Dedifferentiated amniotic fluid mesenchymal stem cell (primary cell): Measurements from ENCODE around the gene PLCB4.
A peak's percentile ranks its signal among the peaks of the same experiment; 100 is the strongest.
"Not testable (repeated sequence)": the region's sequence is repeated elsewhere in the genome, so short reads cannot be mapped to it uniquely, and the experiment has no call there.

ENCODE experiments used
- DNase-seq: peaks from one replicate; pipeline ENCODE4 v3.0.0-alpha.2; 2016; ENCODE audit errors: extremely low spot score

PLCB4 gene

DNA sequence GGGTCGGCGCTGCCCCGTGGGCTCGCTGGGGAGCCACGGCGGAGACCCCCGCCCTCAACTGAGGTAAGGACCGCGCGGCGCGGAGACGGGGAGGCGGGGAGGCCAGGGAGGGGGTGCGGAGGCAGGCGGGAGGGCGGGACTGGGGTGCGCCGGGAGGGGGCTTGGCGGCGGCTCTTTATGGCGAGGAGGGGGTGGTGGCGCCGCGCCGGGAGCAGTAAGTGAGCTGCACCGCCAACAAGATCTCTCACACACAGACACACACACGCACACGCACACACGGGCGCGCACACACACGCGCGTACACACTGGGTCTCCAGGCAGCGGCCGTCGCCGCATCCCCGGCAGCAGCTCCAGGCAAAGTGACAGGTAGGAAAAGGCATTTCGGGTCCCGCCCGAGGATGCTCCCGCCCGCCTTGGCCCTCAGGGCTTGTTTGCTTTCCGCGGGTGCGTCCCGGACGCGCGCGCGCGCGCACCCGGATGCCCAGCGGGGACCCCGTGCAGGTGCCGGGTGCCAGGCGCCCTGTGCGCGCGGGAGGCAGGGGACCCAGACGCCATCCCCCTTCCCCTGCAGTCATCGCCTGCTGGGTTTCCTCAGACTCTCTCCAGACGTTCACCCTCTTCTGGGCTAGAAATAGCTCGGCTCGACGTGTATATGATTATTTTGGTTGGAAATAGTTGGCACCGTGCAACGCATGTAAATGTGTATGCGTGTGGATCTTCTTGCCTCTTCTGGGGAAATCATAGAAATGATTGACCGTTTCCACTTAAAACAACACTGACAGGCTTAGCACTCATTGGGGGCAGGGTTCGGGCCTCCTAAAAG, at the start of gene PLCB4:
Gene PLCB4 (plus strand): TSS at position 247 of the 823 bp plus-strand sequence. CDS start 238,728 bp downstream, outside the sequence.
- peak; percentile 33 for DNase-seq

DNA sequence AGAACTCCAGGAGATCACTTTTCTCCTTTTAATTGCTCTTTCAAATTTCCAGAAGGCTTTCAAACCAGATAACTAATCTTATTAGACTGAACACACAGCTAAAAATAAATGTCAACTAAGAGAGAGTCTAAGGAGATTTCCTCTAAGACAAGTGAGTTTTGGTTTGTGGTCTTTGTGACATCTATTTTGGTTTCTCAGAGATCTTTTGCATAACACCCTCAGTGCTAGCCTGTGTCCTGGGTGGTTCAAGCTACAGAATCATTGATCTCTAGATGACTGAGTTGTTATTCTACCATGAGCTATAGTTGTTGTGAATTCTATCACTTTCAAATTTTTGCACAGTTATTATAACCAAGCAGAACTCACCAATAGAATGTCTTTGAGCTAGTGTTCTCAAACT, 49.1 kb upstream of the PLCB4 start:
- no peak for DNase-seq

DNA sequence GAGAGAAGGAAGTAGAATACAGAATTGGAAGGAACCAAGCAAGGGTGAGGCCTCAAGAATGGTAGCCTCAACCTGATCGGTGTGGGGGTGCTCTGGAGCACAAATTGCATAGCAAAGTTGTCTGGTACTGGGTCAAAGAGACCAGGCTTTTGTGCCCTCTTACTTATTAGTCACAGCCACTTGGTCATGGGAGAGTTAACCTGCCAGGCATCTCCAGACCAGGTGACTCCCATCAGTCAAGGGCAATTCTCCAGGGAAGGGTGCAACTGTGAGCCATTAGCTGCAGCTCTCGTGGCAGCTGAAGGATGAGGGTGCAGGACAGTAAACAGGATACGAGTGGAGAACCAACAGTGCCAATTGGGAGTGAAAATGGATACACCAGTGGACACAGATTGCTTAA, 47.7 kb upstream of the PLCB4 start:
- no peak for DNase-seq

DNA sequence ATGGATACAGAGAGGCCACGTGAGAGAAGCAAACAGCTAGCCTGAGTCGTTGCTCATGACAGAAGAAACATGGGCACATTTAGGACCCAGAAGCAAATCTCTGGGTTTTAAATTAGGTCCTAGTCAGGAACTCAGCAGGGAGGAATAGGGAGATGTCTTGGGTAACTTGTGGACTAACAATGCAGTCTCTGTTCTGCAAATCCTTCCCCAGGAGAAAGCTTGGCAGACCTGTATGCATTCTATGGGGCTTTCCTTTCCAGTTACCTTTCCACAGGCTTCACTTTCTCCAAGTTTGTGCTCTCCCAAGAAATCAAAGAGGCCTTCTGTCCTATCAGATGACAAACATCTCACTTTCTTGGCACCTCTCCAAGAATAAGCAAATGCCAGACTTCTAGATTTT, 47.2 kb upstream of the PLCB4 start:
- no peak for DNase-seq

DNA sequence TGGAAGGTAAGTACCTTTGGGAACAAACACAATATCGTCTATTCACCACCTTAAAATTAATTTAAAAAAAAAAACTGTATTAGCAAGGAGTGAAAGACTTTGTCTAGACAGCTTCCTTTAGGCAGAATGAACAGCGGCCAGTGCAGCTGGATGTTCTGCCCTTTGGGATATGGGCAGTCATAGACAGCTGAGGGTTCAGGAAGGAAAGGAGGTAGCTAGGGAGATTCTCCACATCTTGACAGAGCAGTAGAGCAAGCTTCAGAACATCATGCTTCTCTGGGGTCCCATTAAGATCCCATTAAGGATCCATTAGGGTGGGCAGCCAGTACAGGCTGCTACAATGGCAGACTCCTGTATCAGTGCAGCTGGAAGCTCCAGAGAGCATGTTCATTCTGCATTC, 46.5 kb upstream of the PLCB4 start:
- no peak for DNase-seq

DNA sequence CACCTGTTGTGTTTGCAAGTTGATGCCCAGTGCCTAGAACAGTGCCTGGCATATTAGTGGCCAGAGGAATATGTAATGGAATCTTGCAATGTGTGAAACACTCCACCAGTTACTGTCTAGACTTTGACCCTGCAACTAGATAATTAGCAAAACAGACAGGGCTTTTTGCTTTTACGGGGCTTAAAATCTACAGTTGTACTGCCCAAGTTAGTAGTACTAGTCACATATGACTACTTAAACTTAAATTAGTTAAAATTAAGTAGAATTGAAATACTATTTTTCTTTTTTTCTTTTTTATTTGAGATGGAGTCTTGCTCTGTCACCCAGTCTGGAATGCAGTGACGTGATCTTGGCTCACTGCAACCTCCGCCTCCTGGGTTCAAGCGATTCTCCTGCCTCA, 44.3 kb upstream of the PLCB4 start:
- DNase-seq = no peak

DNA sequence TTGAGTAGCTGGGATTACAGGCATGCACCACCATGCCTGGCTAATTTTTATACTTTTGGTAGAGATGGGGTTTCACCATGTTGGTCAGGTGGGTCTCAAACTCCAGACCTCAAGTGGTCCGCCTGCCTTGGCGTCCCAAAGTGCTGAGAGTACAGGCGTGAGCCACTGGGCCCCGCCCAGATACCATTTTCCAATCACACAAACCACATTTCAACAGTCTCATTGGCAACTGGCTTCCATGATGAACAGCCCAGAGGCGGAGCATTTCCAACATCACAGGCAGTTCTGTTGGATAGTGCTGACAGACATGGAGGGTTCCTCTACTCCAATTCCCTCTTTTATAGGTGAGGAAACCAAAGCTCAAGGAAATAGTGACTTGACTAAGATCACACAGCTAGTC, 43.9 kb upstream of the PLCB4 start:
- no peak for DNase-seq

DNA sequence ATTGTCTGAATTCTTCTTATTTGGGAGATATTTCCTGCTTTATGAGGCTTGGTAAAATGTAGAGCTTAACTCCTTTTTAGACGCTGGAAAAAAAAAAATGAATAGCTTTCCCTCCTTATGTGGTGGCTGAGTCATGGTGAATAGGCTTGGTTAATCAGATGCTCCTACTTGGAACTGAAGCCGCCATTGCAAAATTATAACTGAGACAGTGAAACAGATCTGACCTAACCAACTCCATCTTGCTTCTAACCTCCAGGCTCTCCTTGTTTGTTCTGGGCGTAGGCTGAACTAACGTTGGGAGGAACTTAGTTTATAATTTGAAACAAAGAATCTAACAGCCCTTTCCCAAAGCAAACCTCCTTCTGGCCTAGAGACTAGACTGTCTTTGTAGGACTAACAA, 43.2 kb upstream of the PLCB4 start:
- no peak for DNase-seq

DNA sequence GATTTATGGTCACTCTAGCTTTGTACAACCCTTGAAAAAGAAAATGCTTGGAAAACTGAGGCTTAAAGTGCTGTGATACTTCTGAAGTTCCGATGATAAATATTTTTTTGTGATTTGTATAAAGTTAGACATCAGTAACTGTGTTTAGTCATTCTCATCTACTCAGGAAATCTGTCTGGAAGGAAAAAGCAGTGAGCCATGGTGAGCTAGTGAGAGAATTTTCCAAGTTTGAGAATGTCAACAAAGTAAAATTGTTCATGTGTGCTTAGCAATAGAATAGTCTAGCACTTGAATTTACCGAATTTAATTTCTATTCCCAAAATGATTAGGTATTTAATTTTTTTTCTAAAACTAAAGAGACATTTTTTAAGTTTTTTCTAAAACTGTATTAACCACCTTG, 41.3 kb upstream of the PLCB4 start:
- no peak for DNase-seq

DNA sequence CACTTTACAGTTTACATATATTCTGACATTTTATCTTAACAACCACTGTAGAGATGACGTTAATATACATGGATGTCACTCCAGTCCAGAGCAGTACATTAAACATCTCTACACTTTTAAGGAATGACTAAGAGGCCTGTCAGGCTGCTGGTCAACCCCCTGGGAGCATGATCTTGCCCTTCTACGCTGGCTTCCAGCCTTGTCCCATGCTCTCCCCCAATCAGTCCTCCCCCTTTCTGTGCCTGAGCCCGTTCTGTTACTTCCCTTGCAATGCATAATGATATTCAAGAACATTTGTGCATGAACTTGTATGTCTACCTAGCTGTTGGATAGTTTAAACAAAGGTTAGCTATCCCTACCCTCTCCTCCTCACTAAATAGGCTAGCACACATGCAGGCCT, 40.5 kb upstream of the PLCB4 start:
- no peak for DNase-seq

DNA sequence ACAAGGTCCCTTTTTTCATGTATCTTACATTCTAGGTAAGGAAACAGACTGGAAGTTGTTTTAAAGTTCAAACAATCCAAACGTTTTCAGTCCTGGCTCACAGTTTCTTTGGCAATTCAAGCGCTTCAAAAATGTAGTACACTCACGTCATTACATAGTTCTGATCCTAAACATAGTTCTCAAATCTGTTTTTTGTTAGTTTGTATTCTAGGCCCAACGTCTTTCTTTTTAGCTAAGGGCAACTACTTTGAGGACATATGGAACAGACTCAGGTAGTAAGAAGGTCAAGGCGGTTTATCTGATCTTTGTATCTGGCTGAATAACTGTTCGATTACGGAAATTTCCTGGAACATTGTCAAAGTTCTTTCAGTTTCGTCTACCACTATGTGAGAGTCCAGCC, 36.9 kb upstream of the PLCB4 start:
- peak; percentile 52 for DNase-seq

DNA sequence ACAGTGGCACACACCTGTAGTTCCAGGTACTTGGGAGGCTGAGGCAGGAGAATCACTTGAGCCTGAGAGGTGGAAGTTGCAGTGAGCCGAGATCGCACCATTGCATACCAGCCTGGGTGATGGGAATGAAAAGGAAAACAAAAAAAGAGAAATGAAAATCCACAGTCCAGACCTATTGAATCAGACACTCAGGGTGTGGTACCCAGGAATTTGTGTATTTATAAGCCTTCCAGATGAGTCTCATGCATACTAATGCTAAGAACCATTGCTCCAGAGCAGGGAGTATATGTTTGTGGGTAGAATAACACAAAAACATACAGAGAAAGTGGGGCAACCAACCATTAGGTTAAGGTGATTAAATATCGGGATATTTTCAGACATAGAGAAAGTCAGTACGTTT, 36.1 kb upstream of the PLCB4 start:
- no peak for DNase-seq

DNA sequence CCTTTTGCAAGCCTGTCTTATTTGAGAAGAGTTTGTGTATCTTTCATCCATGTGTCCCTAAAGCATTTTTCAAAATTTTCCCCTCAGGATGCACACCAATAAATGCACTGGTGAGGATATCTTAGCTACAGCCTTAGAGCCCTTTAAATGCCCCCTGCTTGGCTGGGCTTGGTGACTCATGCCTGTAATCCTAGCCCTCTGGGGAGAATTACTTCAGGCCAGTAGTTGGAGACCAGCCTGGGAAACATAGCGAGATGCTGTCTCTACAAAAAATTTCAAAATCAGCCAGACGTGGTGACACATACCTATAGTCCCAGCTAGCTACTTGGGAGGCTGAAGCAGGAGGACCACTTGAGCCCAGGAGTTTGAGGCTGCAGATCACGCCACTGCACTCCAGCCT, 33.8 kb upstream of the PLCB4 start:
- DNase-seq = peak; percentile 79

DNA sequence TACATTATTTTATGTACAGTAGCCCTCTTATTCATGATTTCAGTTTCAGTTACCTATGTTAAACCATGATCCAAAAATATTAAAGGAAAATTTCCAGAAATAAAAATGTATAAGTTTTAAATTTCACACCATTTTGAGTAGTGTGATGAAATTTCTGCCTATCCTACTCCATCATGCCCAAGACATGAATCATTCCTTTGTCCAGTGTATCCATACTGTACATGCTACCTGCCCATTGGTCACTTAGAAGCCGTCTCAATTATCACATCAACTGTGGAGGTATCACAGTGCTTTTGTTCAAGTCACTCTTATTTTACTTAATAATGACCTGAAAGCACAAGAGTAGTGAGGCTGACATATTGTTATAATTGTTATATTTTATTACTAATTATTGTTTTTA, 32.3 kb upstream of the PLCB4 start:
- no peak for DNase-seq

DNA sequence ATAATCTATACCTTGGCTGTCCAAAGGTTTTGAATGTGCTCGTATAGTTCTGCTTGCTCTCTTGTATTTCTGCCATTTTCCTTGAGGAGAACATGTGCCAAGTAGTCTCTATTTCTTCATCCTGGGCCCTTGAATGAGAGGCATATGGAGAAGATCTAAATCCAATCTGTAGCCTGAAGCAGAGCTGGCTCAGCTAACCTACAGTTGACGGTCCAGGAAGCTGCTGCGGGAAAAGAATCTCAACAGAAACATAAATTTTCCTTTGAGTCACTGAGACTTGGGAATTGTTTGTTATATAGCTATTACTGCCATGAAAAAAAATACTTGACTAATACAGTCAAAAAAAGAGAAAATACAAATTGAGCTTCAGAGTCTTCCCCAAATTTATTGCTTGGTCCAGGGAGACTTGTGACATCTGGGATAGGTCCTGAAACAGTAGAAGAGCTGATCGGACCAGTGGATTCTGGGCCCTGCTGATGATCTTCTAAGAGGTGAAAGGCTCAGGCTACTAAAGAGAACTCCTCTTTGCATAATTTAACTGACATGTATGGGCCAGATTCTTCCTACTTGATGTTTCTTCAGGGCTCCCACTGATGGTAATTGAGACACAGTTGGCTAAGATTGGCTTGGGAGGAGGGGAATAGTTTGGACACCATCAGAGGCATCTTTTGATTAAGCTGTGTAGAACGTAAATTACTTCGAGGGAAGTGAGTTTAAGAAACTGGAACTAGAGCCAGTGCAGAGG, 29.9 kb upstream of the PLCB4 start:
- DNase-seq = no peak

DNA sequence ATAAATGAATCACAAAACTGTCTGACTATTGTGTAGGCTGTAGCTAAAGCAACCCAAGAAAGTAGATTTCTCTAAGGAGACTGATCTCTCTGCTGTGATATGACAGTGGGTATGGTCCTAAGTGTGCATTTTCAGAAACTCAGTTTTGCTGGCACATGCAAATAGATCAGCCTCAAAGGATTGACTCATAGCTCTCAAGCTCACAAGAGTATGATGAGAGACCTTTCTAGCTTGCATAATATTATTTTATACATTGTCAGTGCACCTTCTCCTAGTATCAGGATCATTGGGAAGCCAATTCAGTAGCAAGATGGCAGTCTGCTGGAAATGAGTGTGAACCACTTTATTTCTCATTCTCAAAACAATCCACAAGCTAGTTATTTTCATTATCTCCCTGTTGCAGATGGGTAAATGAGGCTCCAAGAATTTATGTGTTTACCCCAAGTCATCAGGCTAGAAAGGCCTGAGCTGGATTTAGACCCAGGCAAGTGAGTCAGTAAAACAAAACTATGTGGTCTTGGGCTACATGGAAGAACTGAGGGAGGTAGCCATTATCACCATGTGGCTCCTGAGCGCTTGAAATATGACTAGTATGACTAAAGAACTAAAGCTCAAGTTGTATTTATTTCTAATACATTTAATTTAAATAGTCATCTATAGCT, 27.9 kb upstream of the PLCB4 start:
- no peak for DNase-seq

DNA sequence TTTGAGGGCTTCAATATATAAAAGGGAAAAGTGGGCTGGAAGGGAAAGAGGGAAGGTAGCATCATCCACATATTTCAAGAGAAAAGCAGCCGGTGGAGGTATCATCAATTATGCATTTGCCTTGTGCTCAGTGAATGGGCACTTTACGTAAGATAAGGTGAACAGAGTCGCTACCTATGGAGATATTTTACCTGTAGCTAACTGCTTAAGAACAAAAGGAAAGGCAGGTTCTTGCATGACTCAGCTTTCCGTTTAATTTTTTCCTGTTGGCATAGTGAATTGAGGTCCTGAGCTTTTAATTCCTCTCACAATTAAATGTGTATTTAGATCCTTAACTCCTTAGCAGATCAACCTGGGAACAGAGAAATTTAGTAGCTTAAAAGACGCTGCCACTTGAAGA, 25.5 kb upstream of the PLCB4 start:
- DNase-seq = no peak

DNA sequence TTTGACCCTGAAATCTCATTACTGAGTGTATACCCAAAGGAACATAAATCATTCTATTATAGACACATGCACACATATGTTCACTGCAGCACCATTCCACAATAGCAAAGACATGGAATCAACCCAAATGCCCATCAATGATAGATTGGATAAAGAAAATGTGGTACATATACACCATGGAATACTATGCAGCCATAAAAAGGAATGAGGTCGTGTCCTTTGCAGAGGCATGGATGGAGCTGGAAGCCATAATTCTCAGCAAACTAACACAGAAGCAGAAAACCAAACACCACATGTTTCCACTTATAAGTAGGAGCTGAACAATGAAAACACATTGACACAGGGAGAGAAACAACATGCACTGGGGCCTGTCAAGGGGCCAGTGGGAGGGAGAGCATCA, 21.0 kb upstream of the PLCB4 start:
- not testable (repeated sequence) for DNase-seq

DNA sequence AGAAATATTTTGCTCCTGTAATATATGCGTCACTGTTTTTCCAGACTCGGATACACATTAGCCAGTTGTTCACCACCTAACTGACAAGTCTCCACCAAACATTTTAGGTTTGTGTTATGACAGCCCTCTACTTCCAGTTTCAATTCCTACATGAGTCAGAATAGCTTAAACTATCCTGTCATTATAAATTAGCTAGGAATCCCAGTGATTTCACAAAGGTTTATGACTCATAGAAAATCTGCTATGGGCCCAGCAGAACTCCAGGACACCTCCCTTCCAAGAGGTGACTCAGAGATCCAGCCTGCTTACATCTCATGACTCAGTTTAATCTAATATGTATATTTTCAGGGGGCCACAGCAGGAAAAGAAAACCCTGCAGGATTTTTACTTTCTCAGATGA, 17.4 kb upstream of the PLCB4 start:
- DNase-seq = peak; percentile 98

DNA sequence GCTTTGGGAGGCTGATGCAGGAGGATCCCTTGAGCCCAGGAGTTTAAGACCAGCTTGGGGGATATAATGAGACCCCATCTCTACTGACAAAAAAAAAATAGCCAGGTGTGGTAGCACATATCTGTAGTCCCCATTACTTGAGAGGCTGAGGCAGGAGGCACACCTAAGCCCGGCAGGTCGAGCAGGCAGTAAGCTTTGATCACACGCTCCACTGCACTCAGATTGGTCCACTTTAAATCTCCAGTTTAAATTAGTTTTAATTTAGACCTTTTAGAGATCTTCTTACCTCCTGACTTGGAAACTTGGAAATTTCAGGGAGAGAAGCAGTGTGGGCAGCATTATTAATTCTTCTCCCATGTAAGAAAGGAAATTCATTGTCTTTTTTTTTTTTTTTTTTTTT, 16.8 kb upstream of the PLCB4 start:
- DNase-seq = no peak

DNA sequence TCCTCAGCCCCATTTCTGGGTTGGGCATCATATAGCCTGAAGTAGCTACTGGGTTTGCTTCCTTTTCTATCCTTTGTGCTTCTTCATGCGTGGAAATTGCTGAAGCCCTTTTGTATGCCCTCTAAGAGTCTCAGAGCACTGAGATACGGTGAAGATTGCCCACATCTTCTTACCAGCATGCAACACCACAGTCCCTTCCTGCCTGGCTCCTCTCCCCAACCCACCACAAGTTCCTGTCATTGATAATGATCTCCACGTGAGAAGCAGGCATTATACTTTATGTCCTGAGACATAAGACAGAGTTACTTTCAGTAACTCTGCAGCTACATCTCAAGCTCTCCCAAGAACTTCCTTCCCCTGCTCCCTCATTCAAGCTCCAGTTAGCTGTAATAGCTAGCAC, 15.8 kb upstream of the PLCB4 start:
- DNase-seq = no peak

DNA sequence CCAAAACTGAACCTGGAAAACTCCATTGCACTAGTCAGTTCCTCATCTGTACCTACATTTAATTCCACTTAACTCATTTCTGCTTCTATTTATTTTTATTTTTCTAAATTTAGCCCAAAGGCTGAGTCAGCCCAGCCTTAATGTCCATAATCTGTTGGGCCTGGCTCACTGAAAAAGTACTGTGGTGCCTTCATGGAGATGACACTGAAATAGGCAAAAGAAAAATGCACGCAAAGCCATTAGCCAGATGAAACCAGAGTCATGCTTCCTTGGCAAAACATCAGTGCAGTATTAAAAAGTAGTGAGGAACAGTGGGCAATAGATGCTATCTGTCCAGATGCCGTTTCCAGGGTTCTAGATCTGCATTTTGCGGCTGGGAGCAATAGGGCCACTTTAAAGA, 14.7 kb upstream of the PLCB4 start:
- peak; percentile 42 for DNase-seq

DNA sequence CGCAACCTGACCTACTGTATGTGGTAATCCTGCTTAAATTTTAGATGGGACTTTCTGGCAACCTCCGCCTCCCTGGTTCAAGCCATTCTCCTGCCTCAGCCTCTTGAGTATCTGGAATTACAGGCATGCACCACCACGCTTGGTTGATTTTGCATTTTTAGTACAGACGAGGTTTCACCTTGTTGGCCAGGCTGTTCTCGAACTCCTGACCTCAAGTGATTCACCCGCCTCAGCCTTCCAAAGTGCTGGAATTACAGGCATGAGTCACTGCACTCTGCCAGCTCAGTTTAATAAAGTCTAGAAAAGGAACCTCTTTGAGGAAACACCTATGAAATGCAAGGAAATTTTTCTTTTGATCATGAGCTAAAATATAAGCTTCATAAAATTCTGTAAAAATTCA, 9.0 kb upstream of the PLCB4 start:
- DNase-seq = no peak
